HUES48 (cell line): Measurements from ENCODE around the gene SDS.

ENCODE experiments used
- H3K27ac ChIP-seq: one replicate; pipeline ENCODE4 v1.7.0; 2013; ENCODE audit warnings: low read depth, low read length, inconsistent platforms
- H3K27me3 ChIP-seq: 2 replicates; pipeline ENCODE4 v1.6.1; 2013; ENCODE audit warnings: mild to moderate bottlenecking, low read length; ENCODE audit not compliant: control insufficient read depth, insufficient read depth
- H3K36me3 ChIP-seq: 2 replicates; pipeline ENCODE4 v1.6.1; 2013; ENCODE audit warnings: low read length; ENCODE audit not compliant: control insufficient read depth, insufficient read depth
- H3K4me1 ChIP-seq: 2 replicates; pipeline ENCODE4 v1.6.1; 2013; ENCODE audit warnings: mild to moderate bottlenecking, low read length; ENCODE audit not compliant: control insufficient read depth, insufficient read depth
- H3K4me3 ChIP-seq: 2 replicates; pipeline ENCODE4 v1.5.1; 2013; ENCODE audit warnings: mild to moderate bottlenecking, low read depth, low read length
- H3K9ac ChIP-seq: 2 replicates; pipeline ENCODE4 v1.6.1; 2013; ENCODE audit warnings: mild to moderate bottlenecking, low read depth, low read length, moderate library complexity
- H3K9me3 ChIP-seq: 2 replicates; pipeline ENCODE4 v1.6.1; 2013; ENCODE audit warnings: low read length; ENCODE audit not compliant: control insufficient read depth, insufficient read depth

Gene SDS

DNA sequence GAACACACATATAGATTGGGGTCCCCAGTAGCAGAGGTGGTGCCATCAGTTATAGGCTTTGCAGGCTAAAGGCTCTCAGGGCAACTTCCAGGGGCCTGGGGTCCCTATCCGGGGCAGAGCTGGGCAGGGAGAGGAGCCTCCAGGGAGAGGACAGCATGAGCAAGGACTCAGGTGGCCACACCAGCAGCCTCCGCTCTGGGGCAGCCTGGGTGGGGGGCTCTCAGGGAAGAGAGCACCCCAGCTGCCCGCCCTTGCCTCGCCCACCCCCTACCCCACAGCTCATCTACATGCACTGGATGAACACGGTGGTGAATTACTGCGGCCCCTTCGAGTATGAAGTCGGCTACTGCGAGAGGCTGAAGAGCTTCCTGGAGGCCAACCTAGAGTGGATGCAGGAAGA, 31.3 kb downstream of the SDS start:
- Histone ChIP-seq H3K36me3 (peaks cover 34% of the 10 kb centered on the region), H3K9ac (no peak overlapping the region), H3K27ac (no peak overlapping the region), H3K9me3 (no peaks in the 10 kb centered on the region), H3K27me3 (no peaks in the 10 kb centered on the region), H3K4me3 (no peak overlapping the region), H3K4me1 (no peaks in the 10 kb centered on the region)

GRCh38 chr12:113371808-113372207, 31.9 kb downstream of the SDS start:
- no peak overlapping the region for H3K27ac ChIP-seq
- no peaks in the 10 kb centered on the region for H3K27me3 ChIP-seq
- H3K9me3 ChIP-seq, result no peaks in the 10 kb centered on the region
- no peak overlapping the region for H3K4me3 ChIP-seq
- H3K9ac ChIP-seq, result no peak overlapping the region
- no peaks in the 10 kb centered on the region for H3K4me1 ChIP-seq
- H3K36me3 ChIP-seq, result peaks cover 30% of the 10 kb centered on the region

GRCh38 chr12:113370923-113371682, 32.6 kb downstream of the SDS start:
- Histone ChIP-seq H3K4me3 (no peak overlapping the region), H3K4me1 (no peaks in the 10 kb centered on the region), H3K27ac (no peak overlapping the region), H3K9ac (no peak overlapping the region), H3K36me3 (peaks cover 28% of the 10 kb centered on the region), H3K27me3 (no peaks in the 10 kb centered on the region), H3K9me3 (no peaks in the 10 kb centered on the region)

- Histone ChIP-seq H3K9ac (no peak overlapping the region), H3K27me3 (no peaks in the 10 kb centered on the region), H3K4me1 (no peaks in the 10 kb centered on the region), H3K27ac (no peak overlapping the region), H3K4me3 (no peak overlapping the region), H3K36me3 (peaks cover 15% of the 10 kb centered on the region; the same call in 1 of the 2 replicates), H3K9me3 (no peaks in the 10 kb centered on the region)
These were observed 34.2 kb downstream of the SDS start for GRCh38 chr12:113369391-113369985.

GRCh38 chr12:113368331-113368730, 35.4 kb downstream of the SDS start:
- no peak overlapping the region for H3K27ac ChIP-seq
- H3K4me1 ChIP-seq, result no peaks in the 10 kb centered on the region
- H3K27me3 ChIP-seq, result no peaks in the 10 kb centered on the region
- H3K4me3 ChIP-seq, result no peak overlapping the region
- peaks cover 13% of the 10 kb centered on the region; the same call in 1 of the 2 replicates for H3K36me3 ChIP-seq
- no peak overlapping the region for H3K9ac ChIP-seq
- no peaks in the 10 kb centered on the region for H3K9me3 ChIP-seq

GRCh38 chr12:113366827-113367226, 36.9 kb downstream of the SDS start:
- H3K4me3 ChIP-seq, result no peak overlapping the region
- no peaks in the 10 kb centered on the region for H3K27me3 ChIP-seq
- H3K36me3 ChIP-seq, result 0 out of 2 replicates have a peak, but pooled peaks cover 5% of the 10 kb centered on the region
- H3K9ac ChIP-seq, result no peak overlapping the region
- no peaks in the 10 kb centered on the region for H3K9me3 ChIP-seq
- no peaks in the 10 kb centered on the region for H3K4me1 ChIP-seq
- no peak overlapping the region for H3K27ac ChIP-seq

GRCh38 chr12:113365639-113366395, 37.9 kb downstream of the SDS start:
- no peak overlapping the region for H3K9ac ChIP-seq
- H3K27me3 ChIP-seq, result no peaks in the 10 kb centered on the region

GRCh38 chr12:113364698-113365097, 39.0 kb downstream of the SDS start:
- Histone ChIP-seq H3K4me3 (no peak overlapping the region), H3K27ac (no peak overlapping the region), H3K4me1 (no peaks in the 10 kb centered on the region), H3K9ac (no peak overlapping the region), H3K9me3 (no peaks in the 10 kb centered on the region), H3K27me3 (no peaks in the 10 kb centered on the region), H3K36me3 (0 out of 2 replicates have a peak, but pooled peaks cover 7% of the 10 kb centered on the region)

More at GRCh38 chr12:113365639-113366395, 37.9 kb downstream of the SDS start:
- Histone ChIP-seq H3K27ac (no peak overlapping the region), H3K36me3 (0 out of 2 replicates have a peak, but pooled peaks cover 6% of the 10 kb centered on the region), H3K4me1 (no peaks in the 10 kb centered on the region), H3K4me3 (no peak overlapping the region), H3K9me3 (no peaks in the 10 kb centered on the region)

GRCh38 chr12:113361574-113362370, 41.9 kb downstream of the SDS start:
- Histone ChIP-seq H3K9ac (no peak overlapping the region), H3K27ac (no peak overlapping the region), H3K4me1 (peaks cover 7% of the 10 kb centered on the region; the same call in 1 of the 2 replicates), H3K9me3 (no peaks in the 10 kb centered on the region), H3K27me3 (no peaks in the 10 kb centered on the region), H3K36me3 (0 out of 2 replicates have a peak, but pooled peaks cover 2% of the 10 kb centered on the region), H3K4me3 (no peak overlapping the region)

GRCh38 chr12:113359939-113360748, 43.5 kb downstream of the SDS start:
- Histone ChIP-seq H3K4me1 (peaks cover 7% of the 10 kb centered on the region; the same call in 1 of the 2 replicates), H3K27me3 (no peaks in the 10 kb centered on the region), H3K4me3 (peak overlapping the region; percentile 86; the same call in 1 of the 2 replicates), H3K36me3 (0 out of 2 replicates have a peak, but pooled peaks cover 2% of the 10 kb centered on the region), H3K27ac (no peak overlapping the region), H3K9me3 (no peaks in the 10 kb centered on the region), H3K9ac (no peak overlapping the region)
